SK-N-SH treated with all-trans-retinoic acid at 6 μM for 48 hours (cell line): ENCODE results near the gene PRC1.

ENCODE experiments used
- ARNTL ChIP-seq: fragments of 450-650 bp; formaldehyde crosslinking; IDR thresholded peaks from 2 replicates; pipeline ENCODE4 v1.5.0; 2020; ENCODE audit warnings: low read depth, mild to moderate bottlenecking, moderate library complexity, borderline replicate concordance
- BACH2 ChIP-seq: fragments of 250-450 bp; sonication (Bioruptor Pico); IDR thresholded peaks from 2 replicates; pipeline ENCODE4 v1.9.0; 2021; ENCODE audit warnings: mild to moderate bottlenecking, borderline replicate concordance
- RARB ChIP-seq: fragments of 250-450 bp; sonication (Bioruptor Pico); IDR thresholded peaks from 2 replicates; pipeline ENCODE4 v1.8.0; 2021; ENCODE audit warnings: mild to moderate bottlenecking, moderate library complexity
- ZC3H10 ChIP-seq: fragments of 250-450 bp; sonication (Bioruptor Pico); IDR thresholded peaks from 2 replicates; pipeline ENCODE4 v1.5.1; 2021; ENCODE audit warnings: mild to moderate bottlenecking, moderate library complexity
- ZFP3 ChIP-seq: fragments of 250-450 bp; sonication (Bioruptor Pico); IDR thresholded peaks from 2 replicates; pipeline ENCODE4 v1.5.0; 2020; ENCODE audit warnings: mild to moderate bottlenecking, moderate library complexity

DNA sequence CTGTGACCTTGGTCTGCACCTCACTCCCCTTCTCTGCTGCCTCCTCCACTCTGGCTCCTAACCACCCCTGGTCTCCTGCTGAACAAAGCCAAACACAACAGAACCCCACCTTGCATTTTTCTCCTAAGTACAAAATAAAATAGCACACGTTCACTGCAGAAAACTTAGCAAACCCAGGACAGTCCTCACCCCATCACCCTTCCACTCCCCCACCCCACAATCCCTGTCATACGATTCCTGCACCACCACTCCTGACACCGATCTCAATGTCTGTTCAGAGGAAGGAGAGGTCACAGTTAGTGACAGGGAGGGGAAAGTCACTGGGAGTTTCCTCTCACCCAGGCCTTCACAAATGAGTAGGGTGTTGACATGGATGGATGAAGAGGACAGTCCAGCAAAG, 23.8 kb upstream of the PRC1 start:
- TF ChIP-seq ZC3H10 (CRISPR knock-in tag): no peak
- no peak for TF ChIP-seq RARB (CRISPR knock-in tag)
- no peak for TF ChIP-seq ARNTL (CRISPR knock-in tag)
- TF ChIP-seq ZFP3 (CRISPR knock-in tag): no peak
- no peak for TF ChIP-seq BACH2
